NCI-H2227 (cell line): ENCODE measurements around the gene CDH4.
"Not testable (repeated sequence)": the region's sequence is repeated elsewhere in the genome, so short reads cannot be mapped to it uniquely, and the experiment has no call there.

Experiments used
- DNase-seq: peaks from one replicate; lab custom pipeline; 2025; ENCODE audit not compliant: unreplicated experiment; lab: John Stamatoyannopoulos, UW

The CDH4 gene

GRCh38 chr20:61253264-61253639 lies 1.2 kb downstream of the CDH4 start:
- peak; percentile 53 for DNase-seq

GRCh38 chr20:61253640-61254511 lies 1.8 kb downstream of the CDH4 start:
- DNase-seq: peak; percentile 68

GRCh38 chr20:61254881-61255626 lies 3.0 kb downstream of the CDH4 start:
- no peak for DNase-seq

GRCh38 chr20:61256365-61256764 lies 4.3 kb downstream of the CDH4 start:
- no peak for DNase-seq

GRCh38 chr20:61256824-61257223 lies 4.8 kb downstream of the CDH4 start:
- no peak for DNase-seq

DNA sequence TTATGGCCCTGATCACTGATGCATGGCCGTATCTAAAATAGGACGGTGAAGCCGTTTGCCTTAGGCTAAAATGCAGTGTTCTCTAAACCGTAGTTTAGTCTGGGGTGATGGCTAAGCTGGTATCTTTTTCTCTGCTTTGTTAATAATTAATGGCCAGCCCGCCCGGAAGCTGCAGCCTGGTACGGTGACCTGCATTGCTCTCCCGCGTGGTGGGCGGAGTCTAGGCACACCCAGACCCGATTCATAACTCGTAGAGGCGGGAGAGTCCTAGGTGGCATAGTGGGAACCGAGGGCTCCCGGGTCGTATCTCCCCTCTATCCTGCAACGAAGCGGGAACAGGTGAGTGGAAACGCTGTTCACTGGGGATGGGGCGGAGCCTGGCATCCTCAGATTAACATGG lies 5.5 kb downstream of the CDH4 start:
- DNase-seq: no peak

GRCh38 chr20:61259741-61260140 lies 7.7 kb downstream of the CDH4 start:
- no peak for DNase-seq

- DNase-seq: no peak
Observed at GRCh38 chr20:61260905-61261304, 8.8 kb downstream of the CDH4 start.

GRCh38 chr20:61262036-61262435 lies 10.0 kb downstream of the CDH4 start:
- DNase-seq: no peak

DNA sequence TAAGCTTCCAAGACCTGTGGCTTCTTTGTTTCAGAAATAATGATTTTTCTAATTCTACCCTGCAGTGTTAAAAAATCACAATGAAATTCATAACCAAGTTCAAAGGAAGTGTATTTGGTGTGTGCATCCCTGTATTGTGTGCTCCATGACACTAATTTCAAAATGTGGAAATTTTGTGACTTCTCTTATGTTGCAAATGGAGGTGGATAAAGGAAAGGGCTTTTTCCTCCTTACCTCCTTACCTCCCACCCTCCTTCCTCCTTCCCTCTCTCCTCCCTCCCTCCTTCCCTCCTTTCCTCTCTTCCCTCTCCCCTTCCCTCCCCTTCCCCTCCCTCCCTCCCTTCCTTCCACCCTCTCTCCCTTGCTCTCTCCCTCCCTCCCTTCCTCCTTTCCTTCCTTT lies 10.5 kb downstream of the CDH4 start:
- no peak for DNase-seq

- peak; percentile 14 for DNase-seq
Observed at GRCh38 chr20:61263084-61263695, 11.1 kb downstream of the CDH4 start.

DNA sequence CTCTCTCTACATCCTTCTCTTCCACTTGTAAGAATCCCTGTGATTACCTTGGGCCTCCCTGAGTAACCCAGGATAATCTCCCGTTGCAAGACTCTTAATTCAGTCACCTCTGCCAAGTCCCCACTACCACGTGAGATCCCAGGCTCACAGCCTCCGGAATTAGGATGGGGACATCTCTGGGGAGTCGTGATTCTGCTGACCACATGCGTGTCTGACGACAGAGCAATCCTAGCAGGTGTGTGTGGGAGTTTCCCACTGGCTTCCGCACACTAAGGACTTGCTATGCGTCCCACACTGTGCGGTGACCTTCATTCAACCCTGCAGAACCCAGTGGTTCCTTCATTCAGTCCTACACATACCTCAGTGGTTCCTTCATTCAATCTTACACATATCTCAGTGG lies 11.9 kb downstream of the CDH4 start:
- DNase-seq: no peak

GRCh38 chr20:61267241-61267640 lies 15.2 kb downstream of the CDH4 start:
- no peak for DNase-seq

GRCh38 chr20:61268024-61268423 lies 16.0 kb downstream of the CDH4 start:
- no peak for DNase-seq

GRCh38 chr20:61271312-61272231 lies 19.5 kb downstream of the CDH4 start:
- DNase-seq: peak; percentile 82

DNA sequence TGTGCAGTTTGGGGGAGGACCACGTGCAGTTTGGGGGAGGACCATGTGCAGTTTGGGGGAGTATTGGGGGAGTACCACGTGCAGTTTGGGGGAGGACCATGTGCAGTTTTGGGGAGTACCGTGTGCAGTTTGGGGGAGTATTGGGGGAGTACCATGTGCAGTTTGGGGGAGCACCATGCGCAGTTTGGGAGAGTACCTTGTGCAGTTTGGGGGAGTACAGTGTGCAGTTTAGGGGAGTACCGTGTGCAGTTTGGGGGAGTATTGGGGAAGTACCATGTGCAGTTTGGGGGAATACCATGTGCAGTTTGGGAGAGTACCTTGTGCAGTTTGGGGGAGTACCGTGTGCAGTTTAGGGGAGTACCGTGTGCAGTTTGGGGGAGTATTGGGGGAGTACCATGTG lies 21.0 kb downstream of the CDH4 start:
- DNase-seq: not testable (repeated sequence)

DNA sequence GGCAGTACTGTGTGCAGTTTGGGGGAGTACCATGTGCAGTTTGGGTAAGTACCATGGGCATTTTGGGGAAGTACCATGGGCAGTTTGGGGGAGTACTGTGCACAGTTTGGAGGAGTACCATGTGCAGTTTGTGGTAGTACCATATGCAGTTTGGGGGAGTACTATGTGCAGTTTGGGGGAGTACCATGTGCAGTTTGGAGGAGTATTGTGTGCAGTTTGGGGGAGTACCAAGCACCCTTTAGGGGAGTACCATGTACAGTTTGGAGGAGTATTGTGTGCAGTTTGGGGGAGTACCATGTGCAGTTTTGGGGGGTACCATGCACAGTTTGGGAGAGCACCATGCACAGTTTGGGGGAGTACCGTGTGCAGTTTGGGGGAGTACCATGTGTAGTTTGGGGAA lies 21.6 kb downstream of the CDH4 start:
- DNase-seq: not testable (repeated sequence)

- no peak for DNase-seq
Observed at GRCh38 chr20:61274326-61274725, 22.3 kb downstream of the CDH4 start.

- DNase-seq: no peak
Observed at GRCh38 chr20:61278296-61278695, 26.2 kb downstream of the CDH4 start.

DNA sequence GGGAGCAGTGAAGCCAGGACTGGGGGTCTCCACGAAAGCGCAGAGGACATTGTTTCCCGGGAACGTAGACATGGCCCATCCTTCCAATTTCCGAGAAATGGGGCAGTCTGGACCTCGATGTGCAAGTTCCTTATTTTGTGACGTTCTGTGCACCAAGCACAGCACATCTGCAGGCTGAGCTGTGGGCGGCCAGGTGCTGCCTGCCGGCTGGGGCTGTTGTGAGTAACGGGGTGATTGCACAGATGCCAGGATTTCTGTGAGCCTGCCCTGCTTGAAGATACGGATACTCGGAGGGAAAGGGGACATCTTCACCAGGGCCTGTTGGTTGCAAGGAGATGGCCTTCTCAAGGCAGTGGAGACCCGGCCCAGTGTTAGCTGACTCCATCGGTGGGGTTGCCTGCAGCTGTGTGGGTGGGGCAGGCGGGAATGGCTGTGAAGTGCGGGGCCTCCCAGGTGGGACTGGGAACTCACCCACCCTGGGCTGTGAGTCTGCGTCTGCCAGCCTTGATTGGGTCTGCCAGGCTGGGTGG lies 27.6 kb downstream of the CDH4 start:
- DNase-seq: no peak
